WTC11 (cell line): ENCODE data around the gene CEP78. TPM values are rescaled to one million over a fixed set of nuclear protein-coding genes. Genes with fewer than 3 reads are reported as not detected.
"Not testable (repeated sequence)": the region's sequence is repeated elsewhere in the genome, so short reads cannot be mapped to it uniquely, and the experiment has no call there.

ENCODE experiments used
- ATAC-seq: fragments of 200-7000 bp; cut with Tn5 transposase; 2 replicates; pipeline ENCODE4 v1.10.0; 2021; ENCODE audit warnings: mild to moderate bottlenecking, moderate library complexity
- CTCF ChIA-PET: fragments of 300-600 bp; sonication (Branson Sonifier 250); formaldehyde crosslinking; loops from one replicate; lab custom pipeline; 2021; ENCODE audit warnings: antibody characterized with exemption; lab: Charles Lee
- POLR2A ChIA-PET: fragments of 350-600 bp; sonication (Branson Sonifier 250); formaldehyde crosslinking; loops from one replicate; lab custom pipeline; 2021; ENCODE audit warnings: antibody characterized with exemption; lab: Charles Lee
- DNase-seq: peaks from one replicate; pipeline ENCODE4 v3.0.0; 2021; ENCODE audit warnings: low spot score
- H3K27ac Mint-ChIP-seq: 2 replicates; pipeline ENCODE4 v1.8.0; 2021; ENCODE audit warnings: mixed read lengths
- H3K27me3 Mint-ChIP-seq: 2 replicates; pipeline ENCODE4 v1.8.0; 2021; ENCODE audit warnings: low read depth, mild to moderate bottlenecking, moderate library complexity, mixed read lengths
- H3K36me3 Mint-ChIP-seq: 2 replicates; pipeline ENCODE4 v1.8.0; 2021; ENCODE audit warnings: mixed read lengths
- H3K4me1 Mint-ChIP-seq: 2 replicates; pipeline ENCODE4 v1.8.0; 2022; ENCODE audit warnings: mixed read lengths
- H3K4me3 Mint-ChIP-seq: 2 replicates; pipeline ENCODE4 v1.8.0; 2021; ENCODE audit warnings: mild to moderate bottlenecking, moderate library complexity, mixed read lengths
- H3K9me3 Mint-ChIP-seq: 2 replicates; pipeline ENCODE4 v1.8.0; 2021; ENCODE audit warnings: mixed read lengths
- ARID4B ChIP-seq: sonication (generic); formaldehyde crosslinking; IDR thresholded peaks from 2 replicates; pipeline ENCODE4 v1.8.0; 2023; ENCODE audit warnings: missing genetic modification reagents, mild to moderate bottlenecking, borderline replicate concordance
- CREB1 ChIP-seq: sonication (generic); formaldehyde crosslinking; IDR thresholded peaks from 2 replicates; pipeline ENCODE4 v1.8.0; 2023; ENCODE audit warnings: mild to moderate bottlenecking, missing genetic modification reagents
- ESRRA ChIP-seq: sonication (generic); formaldehyde crosslinking; IDR thresholded peaks from 2 replicates; pipeline ENCODE4 v1.8.1; 2022; ENCODE audit warnings: mild to moderate bottlenecking, missing genetic modification reagents, borderline replicate concordance
- GTF2I ChIP-seq: fragments of 250-450 bp; sonication (Bioruptor Pico); conservative IDR thresholded peaks from 2 replicates; pipeline ENCODE4 v1.4.0; 2021; ENCODE audit warnings: mild to moderate bottlenecking
- RELA ChIP-seq: sonication (generic); formaldehyde crosslinking; IDR thresholded peaks from 2 replicates; pipeline ENCODE4 v1.8.1; 2022; ENCODE audit warnings: missing genetic modification reagents, mild to moderate bottlenecking, borderline replicate concordance
- SMAD3 ChIP-seq: sonication (generic); formaldehyde crosslinking; IDR thresholded peaks from 2 replicates; pipeline ENCODE4 v1.8.0; 2022; ENCODE audit warnings: missing genetic modification reagents, mild to moderate bottlenecking, borderline replicate concordance
- TEAD4 ChIP-seq: sonication (generic); formaldehyde crosslinking; IDR thresholded peaks from 2 replicates; pipeline ENCODE4 v1.8.0; 2022; ENCODE audit warnings: mild to moderate bottlenecking, missing genetic modification reagents
- USF1 ChIP-seq: sonication (generic); formaldehyde crosslinking; IDR thresholded peaks from 2 replicates; pipeline ENCODE4 v1.8.0; 2022; ENCODE audit warnings: mild to moderate bottlenecking, missing genetic modification reagents
- ZNF317 ChIP-seq: sonication (generic); formaldehyde crosslinking; IDR thresholded peaks from 2 replicates; pipeline ENCODE4 v1.8.1; 2023; ENCODE audit warnings: low read depth, mild to moderate bottlenecking, moderate library complexity, missing genetic modification reagents, borderline replicate concordance
- ZSCAN18 ChIP-seq: fragments of 250-450 bp; sonication (Bioruptor Pico); IDR thresholded peaks from 2 replicates; pipeline ENCODE4 v2.1.2; 2022; ENCODE audit warnings: mild to moderate bottlenecking, moderate library complexity
- total RNA-seq: library from RNA; stranded (reverse); gene quantifications from 3 replicates; pipeline ENCODE4 v1.2.3, GENCODE V29; 2021
- TF ChIP-seq, protein P1 (sequence below): sonication (generic); formaldehyde crosslinking; IDR thresholded peaks from 2 replicates; pipeline ENCODE4 v1.8.1; 2022; ENCODE audit warnings: low read depth, missing genetic modification reagents, borderline replicate concordance

The CEP78 gene
- total RNA-seq, 1 experiment from 2014 or later, result 42.0 TPM

- no peaks in the 10 kb centered on the region; the same call in 1 of the 2 replicates for H3K4me1 Mint-ChIP-seq
- ChIA-PET CTCF (interaction anchor here (1.9 kb wide), 1 partner anchor 101 kb away, joined by 4 read pairs; no protein-coding TSS in a partner anchor), POLR2A (no interaction called here)
- no peak overlapping the region for H3K4me3 Mint-ChIP-seq
- DNase-seq (no peak), ATAC-seq (no peak)
- no peak overlapping the region for H3K27ac Mint-ChIP-seq
- no peaks in the 10 kb centered on the region for H3K9me3 Mint-ChIP-seq
- H3K36me3 Mint-ChIP-seq, result no peaks in the 10 kb centered on the region
- H3K27me3 Mint-ChIP-seq, result no peaks in the 10 kb centered on the region
- TF ChIP-seq ESRRA (CRISPR knock-in tag) (no peak), ZSCAN18 (CRISPR knock-in tag) (no peak), RELA (CRISPR knock-in tag) (no peak), ZNF317 (CRISPR knock-in tag) (no peak), GTF2I (CRISPR knock-in tag) (no peak), SMAD3 (no peak), ARID4B (CRISPR knock-in tag) (no peak), CREB1 (no peak), TEAD4 (no peak)
- TF ChIP-seq, protein P1, sequence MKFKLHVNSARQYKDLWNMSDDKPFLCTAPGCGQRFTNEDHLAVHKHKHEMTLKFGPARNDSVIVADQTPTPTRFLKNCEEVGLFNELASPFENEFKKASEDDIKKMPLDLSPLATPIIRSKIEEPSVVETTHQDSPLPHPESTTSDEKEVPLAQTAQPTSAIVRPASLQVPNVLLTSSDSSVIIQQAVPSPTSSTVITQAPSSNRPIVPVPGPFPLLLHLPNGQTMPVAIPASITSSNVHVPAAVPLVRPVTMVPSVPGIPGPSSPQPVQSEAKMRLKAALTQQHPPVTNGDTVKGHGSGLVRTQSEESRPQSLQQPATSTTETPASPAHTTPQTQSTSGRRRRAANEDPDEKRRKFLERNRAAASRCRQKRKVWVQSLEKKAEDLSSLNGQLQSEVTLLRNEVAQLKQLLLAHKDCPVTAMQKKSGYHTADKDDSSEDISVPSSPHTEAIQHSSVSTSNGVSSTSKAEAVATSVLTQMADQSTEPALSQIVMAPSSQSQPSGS (CRISPR knock-in tag), result no peak
- TF ChIP-seq, all 79 proteins: peak for 0
Measured at GRCh38 chr9:78230761-78231160, 5.1 kb upstream of the CEP78 start.

- H3K9me3 Mint-ChIP-seq, DNase-seq, H3K4me1 Mint-ChIP-seq, H3K27ac Mint-ChIP-seq, H3K36me3 Mint-ChIP-seq, H3K4me3 Mint-ChIP-seq, POLR2A ChIA-PET, H3K27me3 Mint-ChIP-seq, ATAC-seq: not testable (repeated sequence)
- CTCF ChIA-PET, result interaction anchor here (1.9 kb wide), 1 partner anchor 102 kb away, joined by 4 read pairs; no protein-coding TSS in a partner anchor
Measured at GRCh38 chr9:78232471-78232870, 3.4 kb upstream of the CEP78 start.

DNA sequence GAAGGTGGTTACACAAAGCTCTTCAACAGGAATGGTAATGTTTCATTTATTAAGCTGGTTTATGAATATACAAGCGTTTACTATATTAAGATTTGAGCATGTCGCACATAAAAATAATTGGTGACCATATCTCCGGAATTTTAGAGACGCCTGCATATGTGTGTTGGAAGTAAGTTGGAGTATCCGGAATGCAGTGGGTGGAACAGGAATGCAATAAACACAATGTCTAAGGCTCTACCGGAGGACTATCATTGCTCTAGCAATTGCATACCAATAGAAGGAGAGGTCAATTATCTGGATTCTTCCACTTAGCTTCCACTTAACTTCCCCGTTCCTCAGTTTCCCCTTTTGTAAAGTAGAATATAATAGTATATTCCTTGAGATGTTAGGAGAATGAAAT, 1.1 kb upstream of the CEP78 start:
- no peak for ATAC-seq
- CTCF ChIA-PET, result no interaction called here
- DNase-seq, result no peak
- Mint-ChIP-seq H3K36me3 (peaks cover 1% of the 10 kb centered on the region), H3K9me3 (no peaks in the 10 kb centered on the region), H3K27me3 (no peaks in the 10 kb centered on the region)
- no peak for TF ChIP-seq USF1
- TF ChIP-seq, all 79 proteins: peak for 0
- Mint-ChIP-seq H3K4me1 (peaks cover 17% of the 10 kb centered on the region), H3K4me3 (no peak overlapping the region; the same call in 1 of the 2 replicates), H3K27ac (peak overlapping the region; percentile 99)
- POLR2A ChIA-PET, result no interaction called here
